GM12801 (cell line): ENCODE results near the gene NFATC4.

Source experiments
- CTCF ChIP-seq: IDR thresholded peaks from one replicate; pipeline ENCODE4 v1.5.1; 2011; ENCODE audit warnings: control low read depth; ENCODE audit not compliant: insufficient read length; ENCODE audit errors: extremely low read depth

Gene NFATC4

GRCh38 chr14:24397639-24398292, 29.8 kb downstream of the NFATC4 start:
- TF ChIP-seq CTCF, result no peak

- TF ChIP-seq CTCF, result no peak
Measured at GRCh38 chr14:24398293-24398652, 30.3 kb downstream of the NFATC4 start.

- no peak for TF ChIP-seq CTCF
Measured at GRCh38 chr14:24398653-24399446, 30.9 kb downstream of the NFATC4 start, which contains the start of gene NYNRIN. NYNRIN (plus strand) TSS chr14:24399003; CDS start chr14:24399247, 244 bp downstream.

GRCh38 chr14:24399447-24399822, 31.5 kb downstream of the NFATC4 start:
- no peak for TF ChIP-seq CTCF

GRCh38 chr14:24399999-24400718, 32.2 kb downstream of the NFATC4 start:
- no peak for TF ChIP-seq CTCF

- no peak for TF ChIP-seq CTCF
Measured at GRCh38 chr14:24401810-24402702, 34.1 kb downstream of the NFATC4 start.
